Stimulated activated CD8-positive, alpha-beta memory T cell treated with anti-CD3 and anti-CD28 coated beads, Interleukin-12 subunit alpha, Interleukin-12 subunit beta, amount 100 ng/mL, for 24 hours (primary cell): ENCODE measurements around the gene ASB7.
"Not testable (repeated sequence)": the region's sequence is repeated elsewhere in the genome, so short reads cannot be mapped to it uniquely, and the experiment has no call there.

ENCODE experiments used
- DNase-seq: peaks from one replicate; pipeline ENCODE4 v3.0.0-alpha.2; 2020; ENCODE audit errors: extremely low read depth

ASB7 gene

DNA sequence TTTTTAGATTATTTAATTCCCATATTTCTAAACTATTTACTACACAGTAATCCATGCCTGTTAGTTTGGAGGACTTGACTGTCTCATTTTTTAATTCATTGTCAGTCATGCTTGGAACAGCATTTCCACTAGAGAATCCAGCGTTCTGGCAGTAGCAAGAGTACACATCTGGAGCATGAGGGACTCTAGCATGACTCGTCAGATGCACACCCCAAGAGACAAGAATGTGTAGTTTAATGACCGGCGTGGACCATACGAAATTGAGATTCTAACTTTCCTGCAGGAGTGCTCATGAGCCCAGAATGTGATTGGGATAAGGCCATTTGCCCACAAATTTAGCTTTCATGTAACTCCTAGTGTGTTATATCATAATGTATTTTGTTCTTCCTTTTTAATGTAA lies 48.9 kb downstream of the ASB7 start:
- no peak for DNase-seq

DNA sequence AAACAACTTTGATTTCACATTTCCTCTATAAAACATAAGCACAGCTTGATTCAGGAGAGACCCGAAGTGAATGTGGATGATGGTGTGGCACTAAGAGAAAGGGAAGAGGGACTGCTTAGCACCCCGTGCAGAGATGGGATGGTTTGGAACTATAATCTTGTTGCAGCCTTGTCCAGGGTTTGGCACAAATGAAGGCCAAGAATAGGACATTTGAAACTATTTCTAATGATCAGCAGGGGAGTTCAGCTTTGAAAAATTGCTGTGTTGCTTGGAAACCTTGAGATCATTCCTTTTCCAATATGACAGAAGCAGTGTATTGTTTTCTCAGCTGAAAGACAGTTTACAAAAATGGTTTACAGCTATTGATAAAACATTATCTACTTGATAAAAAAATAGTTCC lies 49.7 kb downstream of the ASB7 start:
- DNase-seq: no peak

DNA sequence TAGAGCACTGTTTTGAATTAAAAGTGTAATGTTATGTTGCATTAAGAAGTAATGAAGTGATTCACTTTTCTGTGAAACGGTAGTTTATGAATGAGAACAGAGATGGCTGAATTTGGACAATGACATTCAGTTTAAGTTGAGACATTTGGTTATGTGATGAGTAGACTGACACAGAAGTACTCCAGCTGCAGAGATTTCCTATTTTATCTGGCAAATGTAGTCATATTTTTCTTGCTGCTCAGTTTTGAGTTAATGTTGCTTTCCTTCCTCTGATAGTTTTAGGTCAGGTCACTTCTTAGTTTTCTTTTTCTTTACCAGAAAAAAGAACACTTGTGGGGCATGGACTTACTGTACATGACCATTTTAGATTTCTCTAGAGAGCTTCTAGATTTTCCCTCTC lies 51.2 kb downstream of the ASB7 start:
- no peak for DNase-seq

GRCh38 chr15:100658895-100659294 lies 56.5 kb downstream of the ASB7 start:
- DNase-seq: no peak

DNA sequence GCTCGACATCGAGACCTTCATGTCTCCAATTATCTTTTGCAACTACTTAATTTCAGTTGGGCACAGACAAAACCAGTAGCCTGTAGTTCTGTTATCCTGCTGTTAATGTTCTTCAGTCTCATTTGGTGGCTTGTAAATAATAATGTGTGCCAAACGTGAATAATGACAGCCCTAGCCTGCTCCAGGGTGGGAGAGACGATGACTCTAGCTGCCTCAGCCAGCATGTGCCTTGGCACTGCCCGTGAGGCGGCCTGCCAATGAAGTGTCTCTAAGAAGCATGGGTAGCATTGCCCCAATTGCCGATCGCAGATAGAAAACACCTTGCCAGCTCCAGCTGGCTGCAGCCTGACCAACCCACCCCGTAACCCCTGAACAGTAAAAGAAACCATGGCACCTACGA lies 58.8 kb downstream of the ASB7 start:
- no peak for DNase-seq

DNA sequence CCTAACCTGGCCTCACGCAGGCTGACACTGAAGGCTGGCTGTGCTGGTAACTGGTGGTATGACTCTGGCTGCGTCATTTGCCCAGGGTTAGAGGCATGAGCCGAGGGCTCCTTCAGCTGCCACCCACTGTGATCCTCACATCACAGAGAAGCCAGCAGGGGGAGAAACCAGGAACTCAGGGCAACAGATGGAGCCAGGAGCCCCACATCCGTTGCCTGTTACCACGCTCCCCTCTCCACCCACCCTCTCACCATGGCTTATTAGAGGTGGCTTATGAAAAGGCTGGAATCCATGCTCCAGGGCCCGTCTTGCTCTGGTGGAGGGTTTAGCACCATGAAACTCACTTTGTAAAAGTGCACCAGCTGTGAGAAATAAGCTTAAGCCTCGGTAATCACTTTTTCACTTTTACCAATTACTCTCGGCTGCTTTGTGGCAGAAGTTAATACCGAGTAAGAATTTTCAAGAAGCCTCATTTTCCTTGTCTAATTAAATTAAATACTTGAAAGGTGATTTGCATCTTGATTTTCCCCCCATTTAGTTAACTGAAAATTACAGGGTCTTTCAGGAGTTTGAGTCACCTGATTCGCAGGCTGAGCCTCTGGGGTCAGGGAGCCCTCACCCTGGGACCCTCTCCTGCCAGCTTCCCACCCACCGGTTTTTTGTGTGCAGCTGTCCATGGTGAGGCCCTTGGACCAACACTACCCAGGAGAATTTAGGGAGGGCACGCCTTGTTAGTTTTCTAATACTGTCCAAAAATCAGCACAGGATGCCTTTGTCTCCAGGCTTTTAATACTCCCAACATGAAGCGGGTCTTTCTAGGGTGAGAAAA lies 60.9 kb downstream of the ASB7 start:
- DNase-seq: no peak

DNA sequence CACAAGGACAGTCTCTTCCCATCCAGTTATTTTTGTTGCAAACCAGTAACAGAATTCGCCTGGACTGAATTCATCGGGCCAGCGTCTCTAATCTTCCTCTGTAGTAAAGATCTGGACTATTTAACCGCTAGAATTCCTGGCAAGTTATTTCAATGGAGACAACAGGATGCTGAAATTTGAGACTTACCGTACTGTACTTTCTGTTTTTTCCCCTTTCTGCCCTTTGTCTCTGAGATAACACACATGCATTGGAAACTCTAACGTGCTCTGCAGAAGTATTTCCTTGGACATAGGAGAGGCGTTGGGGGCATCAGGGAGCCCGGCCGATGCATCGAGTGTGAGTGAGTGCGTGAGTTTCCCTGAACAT lies 61.5 kb downstream of the ASB7 start:
- no peak for DNase-seq

- DNase-seq: no peak
Measured at GRCh38 chr15:100665570-100665969, 63.2 kb downstream of the ASB7 start.

DNA sequence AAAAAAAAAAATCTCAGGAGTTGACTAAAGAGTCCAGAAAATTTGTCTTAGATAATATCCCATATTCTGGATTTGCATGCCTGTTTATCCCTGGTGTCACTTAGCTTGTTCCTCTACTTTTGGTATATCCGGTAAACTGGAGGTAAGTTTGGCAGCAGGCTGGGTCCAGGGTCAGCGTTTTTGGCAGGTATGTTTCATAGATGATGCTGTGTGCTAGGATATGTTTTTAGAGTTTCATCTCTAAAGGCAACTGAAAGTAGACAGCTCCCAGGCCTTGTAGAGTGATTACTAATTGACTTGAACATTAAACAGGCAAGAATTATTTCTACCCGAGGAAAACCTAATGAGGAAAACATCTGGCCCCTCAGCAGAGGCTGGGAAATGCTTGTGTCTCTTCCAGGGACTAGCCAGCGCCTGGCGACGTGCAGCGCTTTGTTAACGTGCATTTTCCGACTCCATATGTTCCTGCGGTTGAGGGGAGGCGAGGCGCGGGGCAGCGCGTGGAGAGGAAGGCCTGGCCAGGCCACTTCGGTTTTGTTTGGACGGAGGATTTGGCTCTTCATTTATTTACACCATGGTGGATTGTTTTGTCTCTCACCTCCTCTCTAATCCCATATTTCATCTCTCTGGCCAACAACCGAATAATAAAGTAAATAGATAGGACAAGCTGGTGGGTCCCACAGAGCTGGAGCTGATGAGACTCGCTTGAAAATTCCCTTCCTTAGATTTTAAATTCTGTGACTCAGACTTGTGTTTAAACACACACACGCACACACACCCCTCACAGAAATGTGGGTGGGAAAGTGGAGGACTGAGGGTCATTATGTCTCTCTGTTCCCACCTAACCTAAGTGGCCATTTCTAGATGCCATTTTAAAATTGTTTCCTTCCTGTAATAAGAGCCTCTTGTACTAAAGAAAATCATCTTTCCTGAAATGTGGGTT lies 65.3 kb downstream of the ASB7 start:
- DNase-seq: no peak

DNA sequence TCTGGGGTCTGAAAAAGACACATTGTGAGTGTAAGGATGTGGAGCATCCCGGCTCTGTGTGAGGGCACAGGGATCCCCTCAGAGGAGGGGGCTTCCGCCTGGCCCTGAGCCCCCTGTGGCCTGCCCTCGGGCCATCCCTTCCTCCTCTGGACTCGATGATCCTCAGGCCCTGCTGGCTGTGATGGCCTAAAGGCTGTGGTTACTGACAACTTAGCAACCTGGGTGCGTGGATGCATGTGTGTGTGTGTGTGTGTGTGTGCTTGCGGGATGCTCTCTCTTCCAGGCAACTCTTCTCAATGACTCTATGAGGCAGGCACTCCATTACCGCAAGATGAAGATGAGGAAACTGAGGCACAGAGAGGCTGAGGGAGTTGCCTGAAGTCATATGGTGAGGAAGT lies 66.0 kb downstream of the ASB7 start:
- no peak for DNase-seq

DNA sequence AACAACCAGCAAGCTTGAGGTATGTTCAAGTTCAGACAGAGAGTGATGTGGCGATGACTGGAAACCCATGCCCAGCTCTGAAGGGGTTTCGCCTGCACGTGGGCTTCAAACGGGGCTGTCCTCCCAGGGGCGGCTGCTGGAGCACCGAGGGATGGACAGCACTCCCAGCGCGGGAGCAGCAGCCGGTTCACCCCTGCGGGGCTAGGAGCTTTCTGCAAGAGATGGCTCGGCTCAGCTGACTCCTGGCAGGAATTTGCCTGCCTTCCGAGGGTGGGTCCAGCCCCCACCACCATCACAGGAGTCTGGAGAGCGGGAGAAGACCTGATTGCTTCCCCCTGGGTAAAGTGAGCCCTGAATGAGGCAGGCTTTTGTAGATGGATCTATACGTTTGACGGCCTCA lies 66.9 kb downstream of the ASB7 start:
- DNase-seq: no peak

DNA sequence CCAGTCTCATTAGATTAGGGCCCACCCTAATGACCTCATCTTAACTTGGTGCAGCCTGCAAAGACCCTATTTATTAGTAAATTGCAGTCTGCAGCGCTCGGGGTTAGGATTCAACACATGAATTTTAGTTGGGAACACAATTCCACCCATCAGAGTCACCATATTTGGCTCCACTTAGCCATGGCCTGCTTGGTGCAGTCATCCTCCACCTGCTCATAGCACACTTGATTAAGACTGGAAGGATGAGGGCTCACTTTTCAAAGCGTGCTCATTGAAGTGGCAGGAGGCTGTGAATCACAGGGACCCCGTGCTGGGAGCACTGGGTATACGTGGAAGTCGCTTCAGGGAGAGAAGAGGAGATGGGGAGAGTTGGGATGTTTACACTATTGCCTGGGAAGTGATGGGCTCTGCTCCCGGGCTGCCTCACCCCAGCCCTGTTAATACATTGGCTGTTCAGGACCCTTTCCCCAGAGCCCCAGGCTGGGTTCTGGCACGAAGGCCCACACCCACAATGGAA lies 68.2 kb downstream of the ASB7 start:
- DNase-seq: no peak

GRCh38 chr15:100671124-100671680 lies 68.8 kb downstream of the ASB7 start:
- DNase-seq: no peak

- DNase-seq: no peak
Measured at GRCh38 chr15:100671858-100672543, 69.6 kb downstream of the ASB7 start.

DNA sequence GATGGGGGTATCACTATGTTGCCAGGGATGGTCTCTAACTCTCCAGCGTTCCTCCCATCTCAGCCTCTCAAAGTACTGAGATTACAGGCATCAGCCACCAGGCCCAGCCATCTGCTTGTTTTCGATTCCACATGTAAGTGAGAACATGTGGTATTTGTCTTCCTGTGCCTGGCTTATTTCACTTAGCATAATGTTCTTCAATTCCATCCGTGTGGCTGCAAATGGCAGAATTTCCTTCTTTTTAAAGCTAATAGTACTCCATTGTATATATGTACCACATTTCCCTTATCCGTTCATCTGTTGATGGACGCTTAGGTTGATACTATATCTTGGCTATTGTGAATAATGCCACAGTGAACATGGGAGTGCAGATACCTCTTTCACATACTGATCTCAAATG lies 70.6 kb downstream of the ASB7 start:
- DNase-seq: no peak

- not testable (repeated sequence) for DNase-seq
Measured at GRCh38 chr15:100679151-100679550, 76.8 kb downstream of the ASB7 start.

- DNase-seq: no peak
Measured at GRCh38 chr15:100680726-100681125, 78.3 kb downstream of the ASB7 start.

- DNase-seq: no peak
Measured at GRCh38 chr15:100681335-100681746, 79.0 kb downstream of the ASB7 start.

DNA sequence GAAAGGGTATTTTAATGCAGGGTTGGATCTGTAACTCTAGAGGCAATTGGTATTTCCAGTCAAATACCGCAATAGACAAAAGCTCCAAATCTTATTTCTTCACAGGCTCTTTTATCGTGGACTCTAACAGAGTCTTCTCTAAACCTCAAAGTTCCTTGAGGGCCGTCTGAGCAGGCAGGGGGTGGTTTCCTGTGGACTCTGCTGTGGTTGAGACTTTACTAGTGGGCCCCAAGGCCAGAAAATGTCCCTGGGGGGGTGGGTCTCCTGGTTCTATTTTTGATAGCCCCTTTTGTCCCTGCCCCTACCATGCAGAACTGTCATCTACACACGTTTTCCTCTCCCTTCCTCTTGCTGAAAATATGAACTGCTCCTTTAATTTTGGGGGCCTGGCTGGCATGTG lies 80.1 kb downstream of the ASB7 start:
- no peak for DNase-seq

- no peak for DNase-seq
Measured at GRCh38 chr15:100683434-100683833, 81.0 kb downstream of the ASB7 start.

GRCh38 chr15:100684591-100684990 lies 82.2 kb downstream of the ASB7 start:
- DNase-seq: no peak
